Measurements from ENCODE around the gene ACLY. TPM values are rescaled to one million over a fixed set of nuclear protein-coding genes. Genes with fewer than 3 reads are reported as not detected.

ACLY gene
- 400 and 446 TPM in 2 replicates for total RNA-seq

GRCh38 chr17:41918314-41919164 is at the start of gene ACLY:
TSS of gene ACLY (minus strand) at chr17:41918951. CDS start at chr17:41913873, 5,078 bp downstream.
- DNase-seq (ENCODE audit: low read depth) = peak; percentile 96
- peak within 1 kb of the TSS; percentile 89 for H3K4me3 ChIP-seq (ENCODE audit: low read depth, low read length)
- no peak for TF ChIP-seq CTCF (IDR thresholded peaks at IDR 0.05; ENCODE audit: insufficient read depth, low read depth, low read length)

- TF ChIP-seq CTCF (IDR thresholded peaks at IDR 0.05; ENCODE audit: insufficient read depth, low read depth, low read length) = no peak
- DNase-seq (ENCODE audit: low read depth) = no peak
- H3K4me3 ChIP-seq (ENCODE audit: low read depth, low read length) = peak overlapping the region; percentile 89
These were observed 49.3 kb upstream of the ACLY start for GRCh38 chr17:41967921-41968578.

- TF ChIP-seq CTCF (IDR thresholded peaks at IDR 0.05; ENCODE audit: insufficient read depth, low read depth, low read length) = no peak
- DNase-seq (ENCODE audit: low read depth) = no peak
- peak overlapping the region; percentile 89 for H3K4me3 ChIP-seq (ENCODE audit: low read depth, low read length)
These were observed 48.6 kb upstream of the ACLY start for GRCh38 chr17:41967141-41967920.

- TF ChIP-seq CTCF (IDR thresholded peaks at IDR 0.05; ENCODE audit: insufficient read depth, low read depth, low read length) = no peak
- peak; percentile 92 for DNase-seq (ENCODE audit: low read depth)
- peak within 1 kb of the TSS; percentile 89 for H3K4me3 ChIP-seq (ENCODE audit: low read depth, low read length)
These were observed 47.9 kb upstream of the ACLY start, which contains the start of gene CNP for GRCh38 chr17:41966463-41967140. TSS of gene CNP (plus strand) at chr17:41966795. CDS start at chr17:41966885, 90 bp downstream.

GRCh38 chr17:41965694-41966462 is 47.1 kb upstream of the ACLY start:
- H3K4me3 ChIP-seq (ENCODE audit: low read depth, low read length) = peak overlapping the region; percentile 58
- no peak for TF ChIP-seq CTCF (IDR thresholded peaks at IDR 0.05; ENCODE audit: insufficient read depth, low read depth, low read length)
- peak; percentile 33 for DNase-seq (ENCODE audit: low read depth)
